GM18502 (cell line): ENCODE measurements around the gene GGCX.

Experiments
- ATAC-seq: cut with Tn5 transposase; IDR thresholded peaks from one replicate; pipeline ENCODE4 v1.9.1; 2021; ENCODE audit warnings: mild to moderate bottlenecking; ENCODE audit not compliant: unreplicated experiment, poor library complexity

GGCX gene

GRCh38 chr2:85524336-85524908 lies 36.9 kb downstream of the GGCX start:
- no peak for ATAC-seq

- ATAC-seq = no peak
Observed at GRCh38 chr2:85523903-85524335, 37.4 kb downstream of the GGCX start.

- ATAC-seq = no peak
Observed at GRCh38 chr2:85523062-85523902, 38.0 kb downstream of the GGCX start.

DNA sequence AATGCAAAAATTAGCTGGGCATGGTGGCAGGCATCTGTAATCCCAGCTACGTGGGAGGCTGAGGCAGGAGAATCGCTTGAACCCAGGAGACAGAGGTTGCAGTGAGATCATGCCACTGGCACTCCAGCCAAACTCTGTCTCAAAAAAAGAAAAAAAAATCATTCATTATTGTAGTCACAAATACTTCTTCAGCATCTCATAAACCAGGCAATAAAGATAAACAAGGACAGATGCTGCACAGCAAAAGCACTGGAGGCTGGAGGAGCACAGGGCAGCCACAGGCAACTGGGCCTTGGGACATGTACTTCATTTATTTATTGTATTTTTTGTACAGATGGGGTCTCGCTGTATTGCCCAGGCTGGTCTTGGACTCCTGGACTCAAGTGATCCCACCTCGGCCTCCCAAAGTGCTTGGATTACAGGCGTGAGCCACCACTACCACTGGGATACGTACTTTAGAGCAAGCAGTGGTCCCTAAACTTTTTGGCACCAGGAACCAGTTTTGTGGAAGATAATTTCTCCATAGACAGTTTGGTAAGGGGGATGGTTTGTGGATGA lies 39.1 kb downstream of the GGCX start:
- no peak for ATAC-seq

DNA sequence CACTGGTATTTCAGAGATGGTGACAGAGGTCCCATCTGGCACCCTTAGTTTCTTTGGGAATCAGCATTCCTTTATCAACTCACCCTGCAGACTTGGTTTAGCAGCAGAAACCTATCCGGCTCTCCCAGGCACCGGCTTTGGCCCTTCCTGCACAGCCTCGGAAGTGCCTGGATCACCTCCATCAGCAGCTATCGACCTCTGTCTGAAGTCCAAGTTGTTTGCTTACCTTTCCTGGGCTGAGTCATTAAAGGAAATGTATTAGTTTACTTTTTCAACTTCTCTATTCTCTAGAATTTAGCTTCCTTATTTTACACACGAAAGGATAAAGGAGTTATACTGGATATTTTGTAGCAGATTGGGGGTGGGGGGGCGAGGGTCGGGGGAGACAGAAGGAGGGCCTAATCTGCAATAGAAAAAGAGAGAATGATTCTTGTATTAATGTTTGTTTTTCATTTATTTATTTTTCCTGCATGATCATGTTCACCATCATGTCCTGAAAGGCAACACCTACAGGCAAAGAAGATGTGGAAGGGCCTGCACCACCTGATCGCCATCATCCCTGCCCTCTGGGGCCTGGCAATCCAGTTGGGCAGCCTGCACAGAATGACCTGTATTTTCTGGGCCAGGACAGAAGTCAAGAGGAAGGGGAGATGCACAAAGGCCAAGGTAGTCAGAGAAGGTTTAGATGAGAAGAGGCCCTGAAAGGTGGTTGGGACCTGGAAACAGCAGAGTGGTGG lies 44.5 kb downstream of the GGCX start:
- ATAC-seq = no peak

DNA sequence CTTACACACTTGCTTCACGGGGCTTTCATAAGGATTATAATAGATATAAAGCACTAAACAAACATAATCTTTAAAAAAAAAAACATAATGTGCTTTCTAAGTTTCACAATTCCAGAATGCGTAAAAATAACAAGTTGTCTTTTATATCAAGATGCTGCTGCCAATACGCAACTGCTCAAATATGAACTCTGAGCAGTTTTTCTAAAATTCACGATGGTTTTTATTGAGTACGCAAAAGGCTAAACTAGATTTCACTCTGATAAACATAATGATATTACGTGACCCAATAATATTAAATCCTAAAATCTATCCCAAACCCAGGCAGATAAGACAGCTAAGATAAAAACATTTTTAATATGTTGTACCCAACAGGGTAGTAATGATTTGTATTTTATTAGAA lies 47.0 kb downstream of the GGCX start:
- ATAC-seq = no peak

GRCh38 chr2:85511008-85511811 lies 50.1 kb downstream of the GGCX start:
- no peak for ATAC-seq

- no peak for ATAC-seq
Observed at GRCh38 chr2:85506768-85507181, 54.5 kb downstream of the GGCX start.

GRCh38 chr2:85505551-85506238 lies 55.6 kb downstream of the GGCX start:
- ATAC-seq = no peak

- no peak for ATAC-seq
Observed at GRCh38 chr2:85504778-85505261, 56.5 kb downstream of the GGCX start.

GRCh38 chr2:85503851-85504777 lies 57.2 kb downstream of the GGCX start:
- ATAC-seq = no peak

GRCh38 chr2:85503168-85503850 lies 58.0 kb downstream of the GGCX start:
- ATAC-seq = no peak

- ATAC-seq = no peak
Observed at GRCh38 chr2:85502720-85503119, 58.6 kb downstream of the GGCX start.

DNA sequence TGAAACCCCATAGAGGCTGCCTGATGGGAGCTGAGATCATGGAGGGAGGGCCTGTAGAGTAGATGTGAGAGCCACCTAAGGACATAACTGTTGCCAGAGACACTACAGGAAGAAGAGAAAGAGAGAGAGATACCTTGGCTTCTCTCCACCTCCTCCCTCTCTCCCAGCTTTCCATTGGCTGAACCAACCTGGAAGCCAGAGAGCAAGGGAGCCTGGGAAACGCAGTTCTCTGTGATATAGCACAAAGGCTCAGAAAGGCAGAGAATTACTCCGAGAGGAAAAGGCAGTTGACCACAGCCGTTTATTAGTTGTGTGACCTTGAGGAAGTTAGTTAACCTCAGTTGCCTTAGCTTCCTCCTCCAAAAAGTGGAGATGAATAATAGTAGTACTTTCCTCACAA lies 60.0 kb downstream of the GGCX start:
- no peak for ATAC-seq

GRCh38 chr2:85497944-85498630 lies 63.2 kb downstream of the GGCX start:
- ATAC-seq = no peak

- ATAC-seq = no peak
Observed at GRCh38 chr2:85496436-85496835, 64.9 kb downstream of the GGCX start.
